Liver (tissue), 9 donors: ENCODE data around the gene HDGFL1. TPM values are rescaled to one million over a fixed set of nuclear protein-coding genes. Genes with fewer than 3 reads are reported as not detected.

Experiments
- DNase-seq: peaks from one replicate; pipeline ENCODE4 v3.0.0-alpha.2; 2017; ENCODE audit warnings: low spot score
- H3K27ac ChIP-seq, 2 donors: one replicate each; pipeline ENCODE4 v1.7.0; 2013; ENCODE audit warnings: inconsistent platforms in 2 of 2, low read length in 2 of 2, control low read depth in 1 of 2, low read depth in 1 of 2, mild to moderate bottlenecking in 1 of 2
- H3K27me3 ChIP-seq, 4 donors: one replicate each; pipeline versions ENCODE4 v1.6.1 to v1.7.0; 2013; ENCODE audit warnings: low read length in 3 of 4, inconsistent platforms in 1 of 4, mild to moderate bottlenecking in 1 of 4, moderate library complexity in 1 of 4; ENCODE audit not compliant: control insufficient read depth in 4 of 4, insufficient read depth in 4 of 4
- H3K36me3 ChIP-seq, 4 donors: one replicate each; pipeline versions ENCODE4 v1.6.1 to v1.7.0; 2013; ENCODE audit warnings: low read length in 3 of 4, mild to moderate bottlenecking in 3 of 4, low read depth in 1 of 4, moderate library complexity in 1 of 4; ENCODE audit not compliant: control insufficient read depth in 4 of 4, insufficient read depth in 3 of 4
- H3K4me1 ChIP-seq, 4 donors: one replicate each; pipeline versions ENCODE4 v1.6.1 to v1.7.0; 2013; ENCODE audit warnings: low read length in 3 of 4, mild to moderate bottlenecking in 3 of 4, moderate library complexity in 1 of 4; ENCODE audit not compliant: control insufficient read depth in 4 of 4, insufficient read depth in 4 of 4
- H3K4me3 ChIP-seq, 3 donors: one replicate each; pipeline versions ENCODE4 v1.6.1 to v1.7.0; 2013; ENCODE audit warnings: low read length in 3 of 3, control low read depth in 1 of 3, low read depth in 1 of 3, mild to moderate bottlenecking in 1 of 3
- H3K9ac ChIP-seq, 2 donors: one replicate each; pipeline ENCODE4 v1.7.0; 2013; ENCODE audit warnings: low read length in 2 of 2, mild to moderate bottlenecking in 2 of 2, moderate library complexity in 2 of 2, control low read depth in 1 of 2, low read depth in 1 of 2
- H3K9me3 ChIP-seq, 4 donors: one replicate each; pipeline versions ENCODE4 v1.6.1 to v1.7.0; 2013; ENCODE audit warnings: low read length in 3 of 4; ENCODE audit not compliant: control insufficient read depth in 4 of 4
- CTCF ChIP-seq: fragments of 150-350 bp; IDR thresholded peaks from 2 replicates; pipeline ENCODE4 v1.5.1; 2017; ENCODE audit warnings: improper control_type of control experiment, low read depth, low read length; ENCODE audit not compliant: missing input control
- EGR1 ChIP-seq, 2 donors: IDR thresholded peaks; 2 replicates each; pipeline ENCODE4 v1.6.1; 2016 to 2018; ENCODE audit warnings: antibody characterized with exemption in 2 of 2, low read depth in 2 of 2
- FOXA1 ChIP-seq: IDR thresholded peaks from 2 replicates; pipeline ENCODE4 v1.6.1; 2016; ENCODE audit warnings: antibody characterized with exemption
- FOXA2 ChIP-seq: IDR thresholded peaks from 2 replicates; pipeline ENCODE4 v1.6.1; 2016; ENCODE audit warnings: antibody characterized with exemption
- GABPA ChIP-seq, 2 donors: IDR thresholded peaks in 1 of 2; conservative IDR thresholded peaks in 1 of 2; 2 replicates each; pipeline ENCODE4 v1.6.1; 2016; ENCODE audit warnings: antibody characterized with exemption in 2 of 2, mild to moderate bottlenecking in 1 of 2, moderate library complexity in 1 of 2
- HNF4A ChIP-seq, 2 donors: conservative IDR thresholded peaks; 2 replicates each; pipeline ENCODE4 v1.6.1; 2016; ENCODE audit warnings: antibody characterized with exemption in 2 of 2, mild to moderate bottlenecking in 2 of 2
- HNF4G ChIP-seq: IDR thresholded peaks from 2 replicates; pipeline ENCODE4 v1.6.1; 2016; ENCODE audit warnings: antibody characterized with exemption
- JUND ChIP-seq, 2 donors: IDR thresholded peaks; 2 replicates each; pipeline ENCODE4 v1.6.1; 2016; ENCODE audit warnings: antibody characterized with exemption in 2 of 2
- MAX ChIP-seq: IDR thresholded peaks from 2 replicates; pipeline ENCODE4 v1.6.1; 2016; ENCODE audit warnings: antibody characterized with exemption
- NR2F2 ChIP-seq: IDR thresholded peaks from 2 replicates; pipeline ENCODE4 v1.6.1; 2016; ENCODE audit warnings: antibody characterized with exemption
- RAD21 ChIP-seq, 2 donors: IDR thresholded peaks; 2 replicates each; pipeline ENCODE4 v1.6.1; 2016; ENCODE audit warnings: antibody characterized with exemption in 2 of 2, mild to moderate bottlenecking in 2 of 2
- REST ChIP-seq: IDR thresholded peaks from 2 replicates; pipeline ENCODE4 v1.6.1; 2016; ENCODE audit warnings: antibody characterized with exemption, mild to moderate bottlenecking
- SP1 ChIP-seq: IDR thresholded peaks from 2 replicates; pipeline ENCODE4 v1.6.1; 2018; ENCODE audit warnings: antibody characterized with exemption, mild to moderate bottlenecking
- TAF1 ChIP-seq: conservative IDR thresholded peaks from 2 replicates; pipeline ENCODE4 v1.6.1; 2016; ENCODE audit warnings: antibody characterized with exemption, mild to moderate bottlenecking
- YY1 ChIP-seq: IDR thresholded peaks from 2 replicates; pipeline ENCODE4 v1.6.1; 2016; ENCODE audit warnings: antibody characterized with exemption, mild to moderate bottlenecking
- ZBTB33 ChIP-seq: IDR thresholded peaks from 2 replicates; pipeline ENCODE4 v1.6.1; 2016; ENCODE audit warnings: antibody characterized with exemption
- WGBS: extraction: QIAGEN DNeasy Blood & Tissue Kit; methylation state at CpG from one replicate; pipeline ENCODE4 v1.1.7; 2013; 5-methylcytosine and 5-hydroxymethylcytosine counted together
- polyA plus RNA-seq, 2 donors: library from polyadenylated mRNA; stranded (reverse) in 1 of 2; unstranded in 1 of 2; fragments of 200-250 nt in 1 of 2; fragments of >200 nt in 1 of 2; fragmentation: Nextera tagmentation in 1 of 2; extraction: Ambion mirVana in 1 of 2; gene quantifications; one replicate each; pipeline versions ENCODE4 v1.2.1 to v1.2.3, GENCODE V29; 2013 to 2015
- total RNA-seq, 2 donors: library from RNA; depleted of rRNA; stranded (reverse); fragments of >200 nt; gene quantifications; one replicate each; pipeline ENCODE4 v1.2.3, GENCODE V29; 2014
- donor health status: healthy.
- donor health status: healthy.
- donor health status: healthy.
- donor health status: healthy.
- donor health status: healthy.

The HDGFL1 gene
- total and polyA plus RNA-seq, 4 donors = not detected

- no peak for TF ChIP-seq FOXA1
- no peak for TF ChIP-seq RAD21 (IDR thresholded peaks at IDR 0.05)
- no peak for TF ChIP-seq YY1
- Histone ChIP-seq H3K4me3 (no peak overlapping the region), H3K9ac (no peak overlapping the region), H3K36me3 (no peaks in the 10 kb centered on the region), H3K9me3 (no peaks in the 10 kb centered on the region), H3K4me1 (no peaks in the 10 kb centered on the region), H3K27me3 (no peaks in the 10 kb centered on the region), H3K27ac (no peak overlapping the region)
- DNase-seq = no peak
- WGBS = 89% methylated on average over 2 of the region's 2 CpGs
These were observed 18.2 kb upstream of the HDGFL1 start for GRCh38 chr6:22550971-22551670.

GRCh38 chr6:22556266-22556665, 13.1 kb upstream of the HDGFL1 start:
- no peaks in the 10 kb centered on the region for H3K27me3 ChIP-seq
- H3K9ac ChIP-seq = no peak overlapping the region
- no peak overlapping the region for H3K27ac ChIP-seq
- DNase-seq = no peak
- WGBS = 79% methylated on average over 2 of the region's 2 CpGs
- H3K9me3 ChIP-seq = no peaks in the 10 kb centered on the region
- no peak overlapping the region for H3K4me3 ChIP-seq
- TF ChIP-seq YY1 (no peak), NR2F2 (no peak), HNF4G (no peak), REST (no peak), ZBTB33 (no peak), EGR1 (IDR thresholded peaks at IDR 0.05; ENCODE audit: low read depth in 2 of 2) (no peak), TAF1 (no peak), SP1 (no peak), CTCF (no peak), HNF4A (conservative IDR thresholded peaks at IDR 0.05) (no peak), FOXA1 (no peak), MAX (no peak), JUND (IDR thresholded peaks at IDR 0.05) (no peak), GABPA (IDR thresholded peaks at IDR 0.05 in 1 of 2, conservative IDR thresholded peaks at IDR 0.05 in 1 of 2) (no peak), FOXA2 (no peak)
- no peaks in the 10 kb centered on the region for H3K36me3 ChIP-seq
- no peaks in the 10 kb centered on the region for H3K4me1 ChIP-seq
